GM19397 (cell line): Measurements from ENCODE around the gene CYB5R3.
"Not testable (repeated sequence)": the region's sequence is repeated elsewhere in the genome, so short reads cannot be mapped to it uniquely, and the experiment has no call there.

Source experiments
- ATAC-seq: cut with Tn5 transposase; IDR thresholded peaks from one replicate; pipeline ENCODE4 v1.9.1; 2021; ENCODE audit warnings: mild to moderate bottlenecking, moderate library complexity; ENCODE audit not compliant: unreplicated experiment

CYB5R3 gene

GRCh38 chr22:42679691-42680090 lies 30.5 kb upstream of the CYB5R3 start:
- ATAC-seq, result no peak

GRCh38 chr22:42678894-42679293 lies 29.7 kb upstream of the CYB5R3 start:
- ATAC-seq, result no peak

GRCh38 chr22:42677936-42678335 lies 28.7 kb upstream of the CYB5R3 start:
- ATAC-seq, result not testable (repeated sequence)

GRCh38 chr22:42676059-42676607 lies 26.9 kb upstream of the CYB5R3 start:
- no peak for ATAC-seq

- no peak for ATAC-seq
These were observed 24.8 kb upstream of the CYB5R3 start for GRCh38 chr22:42673898-42674401.

- not testable (repeated sequence) for ATAC-seq
These were observed 23.9 kb upstream of the CYB5R3 start for GRCh38 chr22:42673071-42673470.

GRCh38 chr22:42670921-42671709 lies 21.9 kb upstream of the CYB5R3 start:
- ATAC-seq, result no peak

- no peak for ATAC-seq
These were observed 20.9 kb upstream of the CYB5R3 start for GRCh38 chr22:42670046-42670445.

- ATAC-seq, result not testable (repeated sequence)
These were observed 17.2 kb upstream of the CYB5R3 start for GRCh38 chr22:42666393-42666792.

GRCh38 chr22:42664976-42665831 lies 16.0 kb upstream of the CYB5R3 start:
- peak; percentile 50 for ATAC-seq

- no peak for ATAC-seq
These were observed 13.0 kb upstream of the CYB5R3 start for GRCh38 chr22:42661985-42662831.

- ATAC-seq, result no peak
These were observed 7.4 kb upstream of the CYB5R3 start for GRCh38 chr22:42656578-42656977.

GRCh38 chr22:42655693-42656092 lies 6.5 kb upstream of the CYB5R3 start:
- ATAC-seq, result peak; percentile 58

GRCh38 chr22:42654436-42655073 lies 5.4 kb upstream of the CYB5R3 start:
- no peak for ATAC-seq

- no peak for ATAC-seq
These were observed 4.8 kb upstream of the CYB5R3 start for GRCh38 chr22:42653999-42654398.

- no peak for ATAC-seq
These were observed 1.9 kb upstream of the CYB5R3 start for GRCh38 chr22:42651134-42651533.

GRCh38 chr22:42648368-42649245 lies 585 bp downstream of the CYB5R3 start:
- peak; percentile 46 for ATAC-seq

GRCh38 chr22:42648017-42648367 lies 1.2 kb downstream of the CYB5R3 start:
- ATAC-seq, result no peak
